HEK293 (cell line): Measurements from ENCODE around the gene FSTL5.

Source experiments
- CTCF ChIA-PET: fragments of 350-600 bp; formaldehyde crosslinking; extraction: SDS; loops from one replicate; lab custom pipeline; 2021; ENCODE audit warnings: antibody characterized with exemption; lab: Yijun Ruan, JAX
- POLR2A ChIA-PET: fragments of 300-600 bp; formaldehyde crosslinking; extraction: SDS; loops from one replicate; lab custom pipeline; 2020; ENCODE audit warnings: antibody characterized with exemption, inconsistent platforms; lab: Yijun Ruan, JAX
- H3K27ac ChIP-seq: fragments of 200-500 bp; sonication (Bioruptor generic); 2 replicates; pipeline ENCODE4 v1.5.1; 2014; ENCODE audit warnings: low read depth, low read length, control low read depth, inconsistent platforms; ENCODE audit errors: extremely low read depth
- H3K36me3 ChIP-seq, 2 experiments: fragments of 200-500 bp in 1 of 2; sonication (Bioruptor generic) in 1 of 2; 1 replicate in 1 of 2; 2 replicates in 1 of 2; pipeline ENCODE4 v1.5.1; 2014 to 2017; ENCODE audit warnings: inconsistent platforms in 2 of 2, low read length in 2 of 2; ENCODE audit not compliant: control insufficient read depth in 2 of 2, insufficient read depth in 1 of 2
- H3K4me1 ChIP-seq: fragments of 200-500 bp; sonication (Bioruptor generic); 2 replicates; pipeline ENCODE4 v1.5.1; 2014; ENCODE audit warnings: mild to moderate bottlenecking, low read length, inconsistent platforms; ENCODE audit not compliant: control insufficient read depth, insufficient read depth
- H3K4me3 ChIP-seq: 2 replicates; pipeline ENCODE4 v1.5.1; 2011; ENCODE audit warnings: low read depth, mild to moderate bottlenecking, control low read depth, low read length, moderate library complexity
- H3K9me3 ChIP-seq: fragments of 200-500 bp; sonication (Bioruptor generic); 2 replicates; pipeline ENCODE4 v1.5.1; 2014; ENCODE audit warnings: low read depth, low read length, inconsistent platforms; ENCODE audit not compliant: control insufficient read depth, insufficient read depth
- PATZ1 ChIP-seq: fragments of 450-650 bp; formaldehyde crosslinking; IDR thresholded peaks from 2 replicates; pipeline ENCODE4 v1.5.1; 2016; ENCODE audit warnings: missing biosample characterization, missing genetic modification characterization
- TSHZ1 ChIP-seq: fragments of 450-650 bp; formaldehyde crosslinking; IDR thresholded peaks from 2 replicates; pipeline ENCODE4 v1.5.1; 2016; ENCODE audit warnings: missing biosample characterization, missing genetic modification characterization, borderline replicate concordance
- YY1 ChIP-seq: fragments of 450-650 bp; formaldehyde crosslinking; IDR thresholded peaks from 2 replicates; pipeline ENCODE4 v1.5.1; 2018; ENCODE audit warnings: missing biosample characterization, missing genetic modification characterization
- ZBTB7A ChIP-seq: fragments of 450-650 bp; formaldehyde crosslinking; IDR thresholded peaks from 2 replicates; pipeline ENCODE4 v1.5.1; 2016; ENCODE audit warnings: low read depth, missing biosample characterization, missing genetic modification characterization
- ZBTB8A ChIP-seq: fragments of 450-650 bp; formaldehyde crosslinking; IDR thresholded peaks from 2 replicates; pipeline ENCODE4 v1.5.1; 2016; ENCODE audit warnings: missing biosample characterization, missing genetic modification characterization
- ZFP3 ChIP-seq: fragments of 450-650 bp; formaldehyde crosslinking; IDR thresholded peaks from 2 replicates; pipeline ENCODE4 v1.5.1; 2016; ENCODE audit warnings: low read depth, missing biosample characterization, missing genetic modification characterization
- ZNF221 ChIP-seq: fragments of 450-650 bp; formaldehyde crosslinking; IDR thresholded peaks from 2 replicates; pipeline ENCODE4 v1.5.1; 2017; ENCODE audit warnings: missing biosample characterization, missing genetic modification characterization, borderline replicate concordance
- ZNF596 ChIP-seq: fragments of 450-650 bp; IDR thresholded peaks from 2 replicates; pipeline ENCODE4 v1.5.0; 2018; ENCODE audit warnings: missing biosample characterization, mild to moderate bottlenecking, missing genetic modification characterization, moderate library complexity
- TF ChIP-seq, protein P1 (sequence below): fragments of 450-650 bp; formaldehyde crosslinking; IDR thresholded peaks from 2 replicates; pipeline ENCODE4 v1.5.1; 2016; ENCODE audit warnings: missing biosample characterization, missing genetic modification characterization
- TF ChIP-seq, protein P2 (sequence below): fragments of 450-650 bp; formaldehyde crosslinking; IDR thresholded peaks from 2 replicates; pipeline ENCODE4 v1.5.1; 2016; ENCODE audit warnings: missing biosample characterization, missing genetic modification characterization
- TF ChIP-seq, protein P3 (sequence below): fragments of 450-650 bp; formaldehyde crosslinking; IDR thresholded peaks from 2 replicates; pipeline ENCODE4 v1.5.1; 2016; ENCODE audit warnings: missing biosample characterization, missing genetic modification characterization, low read depth
- TF ChIP-seq, protein P4 (sequence below): IDR thresholded peaks from 2 replicates; pipeline ENCODE4 v1.6.1; 2011; ENCODE audit warnings: mild to moderate bottlenecking, low read depth, low read length, borderline replicate concordance

FSTL5 gene

DNA sequence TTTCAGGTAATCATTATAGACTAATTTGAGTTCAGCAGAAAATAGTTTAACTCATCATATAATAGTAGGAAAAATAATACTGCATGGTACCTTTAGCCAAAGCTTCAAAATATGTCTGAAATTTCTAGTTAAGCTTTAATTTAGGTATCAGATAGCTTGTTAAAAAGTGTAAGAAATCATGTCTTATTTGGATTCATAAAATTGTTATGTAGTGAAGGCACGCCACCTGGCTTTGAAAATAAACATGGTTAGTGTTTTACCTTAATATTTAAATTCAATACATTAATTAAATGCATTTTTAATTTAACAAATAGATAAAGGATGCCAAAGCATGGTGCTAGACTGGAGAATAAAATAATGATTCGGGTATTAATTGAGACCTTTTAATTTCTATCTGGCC lies 211.4 kb downstream of the FSTL5 start (continued):
- no peak for TF ChIP-seq YY1 (tag by site-specific recombination)
- TF ChIP-seq, protein P1, sequence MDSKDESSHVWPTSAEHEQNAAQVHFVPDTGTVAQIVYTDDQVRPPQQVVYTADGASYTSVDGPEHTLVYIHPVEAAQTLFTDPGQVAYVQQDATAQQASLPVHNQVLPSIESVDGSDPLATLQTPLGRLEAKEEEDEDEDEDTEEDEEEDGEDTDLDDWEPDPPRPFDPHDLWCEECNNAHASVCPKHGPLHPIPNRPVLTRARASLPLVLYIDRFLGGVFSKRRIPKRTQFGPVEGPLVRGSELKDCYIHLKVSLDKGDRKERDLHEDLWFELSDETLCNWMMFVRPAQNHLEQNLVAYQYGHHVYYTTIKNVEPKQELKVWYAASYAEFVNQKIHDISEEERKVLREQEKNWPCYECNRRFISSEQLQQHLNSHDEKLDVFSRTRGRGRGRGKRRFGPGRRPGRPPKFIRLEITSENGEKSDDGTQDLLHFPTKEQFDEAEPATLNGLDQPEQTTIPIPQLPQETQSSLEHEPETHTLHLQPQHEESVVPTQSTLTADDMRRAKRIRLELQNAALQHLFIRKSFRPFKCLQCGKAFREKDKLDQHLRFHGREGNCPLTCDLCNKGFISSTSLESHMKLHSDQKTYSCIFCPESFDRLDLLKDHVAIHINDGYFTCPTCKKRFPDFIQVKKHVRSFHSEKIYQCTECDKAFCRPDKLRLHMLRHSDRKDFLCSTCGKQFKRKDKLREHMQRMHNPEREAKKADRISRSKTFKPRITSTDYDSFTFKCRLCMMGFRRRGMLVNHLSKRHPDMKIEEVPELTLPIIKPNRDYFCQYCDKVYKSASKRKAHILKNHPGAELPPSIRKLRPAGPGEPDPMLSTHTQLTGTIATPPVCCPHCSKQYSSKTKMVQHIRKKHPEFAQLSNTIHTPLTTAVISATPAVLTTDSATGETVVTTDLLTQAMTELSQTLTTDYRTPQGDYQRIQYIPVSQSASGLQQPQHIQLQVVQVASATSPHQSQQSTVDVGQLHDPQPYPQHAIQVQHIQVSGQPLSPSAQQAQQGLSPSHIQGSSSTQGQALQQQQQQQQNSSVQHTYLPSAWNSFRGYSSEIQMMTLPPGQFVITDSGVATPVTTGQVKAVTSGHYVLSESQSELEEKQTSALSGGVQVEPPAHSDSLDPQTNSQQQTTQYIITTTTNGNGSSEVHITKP (tag by site-specific recombination) = no peak
- TF ChIP-seq, protein P2, sequence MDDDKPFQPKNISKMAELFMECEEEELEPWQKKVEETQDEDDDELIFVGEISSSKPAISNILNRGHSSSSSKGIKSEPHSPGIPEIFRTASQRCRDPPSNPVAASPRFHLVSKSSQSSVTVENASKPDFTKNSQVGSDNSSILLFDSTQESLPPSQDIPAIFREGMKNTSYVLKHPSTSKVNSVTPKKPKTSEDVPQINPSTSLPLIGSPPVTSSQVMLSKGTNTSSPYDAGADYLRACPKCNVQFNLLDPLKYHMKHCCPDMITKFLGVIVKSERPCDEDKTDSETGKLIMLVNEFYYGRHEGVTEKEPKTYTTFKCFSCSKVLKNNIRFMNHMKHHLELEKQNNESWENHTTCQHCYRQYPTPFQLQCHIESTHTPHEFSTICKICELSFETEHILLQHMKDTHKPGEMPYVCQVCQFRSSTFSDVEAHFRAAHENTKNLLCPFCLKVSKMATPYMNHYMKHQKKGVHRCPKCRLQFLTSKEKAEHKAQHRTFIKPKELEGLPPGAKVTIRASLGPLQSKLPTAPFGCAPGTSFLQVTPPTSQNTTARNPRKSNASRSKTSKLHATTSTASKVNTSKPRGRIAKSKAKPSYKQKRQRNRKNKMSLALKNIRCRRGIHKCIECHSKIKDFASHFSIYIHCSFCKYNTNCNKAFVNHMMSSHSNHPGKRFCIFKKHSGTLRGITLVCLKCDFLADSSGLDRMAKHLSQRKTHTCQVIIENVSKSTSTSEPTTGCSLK = no peak
- TF ChIP-seq ZBTB7A = no peak
- no peak for TF ChIP-seq TSHZ1 (tag by site-specific recombination)

GRCh38 chr4:161949946-161950725 lies 213.7 kb downstream of the FSTL5 start:
- no peak overlapping the region for H3K4me3 ChIP-seq
- POLR2A ChIA-PET = no interaction called here
- CTCF ChIA-PET = no interaction called here
- no peak overlapping the region for H3K27ac ChIP-seq
- H3K36me3 ChIP-seq = no peaks in the 10 kb centered on the region
- no peaks in the 10 kb centered on the region for H3K9me3 ChIP-seq
- TF ChIP-seq ZNF596 (tag by site-specific recombination) = no peak
- TF ChIP-seq, protein P3, sequence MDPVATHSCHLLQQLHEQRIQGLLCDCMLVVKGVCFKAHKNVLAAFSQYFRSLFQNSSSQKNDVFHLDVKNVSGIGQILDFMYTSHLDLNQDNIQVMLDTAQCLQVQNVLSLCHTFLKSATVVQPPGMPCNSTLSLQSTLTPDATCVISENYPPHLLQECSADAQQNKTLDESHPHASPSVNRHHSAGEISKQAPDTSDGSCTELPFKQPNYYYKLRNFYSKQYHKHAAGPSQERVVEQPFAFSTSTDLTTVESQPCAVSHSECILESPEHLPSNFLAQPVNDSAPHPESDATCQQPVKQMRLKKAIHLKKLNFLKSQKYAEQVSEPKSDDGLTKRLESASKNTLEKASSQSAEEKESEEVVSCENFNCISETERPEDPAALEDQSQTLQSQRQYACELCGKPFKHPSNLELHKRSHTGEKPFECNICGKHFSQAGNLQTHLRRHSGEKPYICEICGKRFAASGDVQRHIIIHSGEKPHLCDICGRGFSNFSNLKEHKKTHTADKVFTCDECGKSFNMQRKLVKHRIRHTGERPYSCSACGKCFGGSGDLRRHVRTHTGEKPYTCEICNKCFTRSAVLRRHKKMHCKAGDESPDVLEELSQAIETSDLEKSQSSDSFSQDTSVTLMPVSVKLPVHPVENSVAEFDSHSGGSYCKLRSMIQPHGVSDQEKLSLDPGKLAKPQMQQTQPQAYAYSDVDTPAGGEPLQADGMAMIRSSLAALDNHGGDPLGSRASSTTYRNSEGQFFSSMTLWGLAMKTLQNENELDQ (tag by site-specific recombination) = no peak
- TF ChIP-seq, all 188 proteins: peak for 0
- H3K4me1 ChIP-seq = no peaks in the 10 kb centered on the region

DNA sequence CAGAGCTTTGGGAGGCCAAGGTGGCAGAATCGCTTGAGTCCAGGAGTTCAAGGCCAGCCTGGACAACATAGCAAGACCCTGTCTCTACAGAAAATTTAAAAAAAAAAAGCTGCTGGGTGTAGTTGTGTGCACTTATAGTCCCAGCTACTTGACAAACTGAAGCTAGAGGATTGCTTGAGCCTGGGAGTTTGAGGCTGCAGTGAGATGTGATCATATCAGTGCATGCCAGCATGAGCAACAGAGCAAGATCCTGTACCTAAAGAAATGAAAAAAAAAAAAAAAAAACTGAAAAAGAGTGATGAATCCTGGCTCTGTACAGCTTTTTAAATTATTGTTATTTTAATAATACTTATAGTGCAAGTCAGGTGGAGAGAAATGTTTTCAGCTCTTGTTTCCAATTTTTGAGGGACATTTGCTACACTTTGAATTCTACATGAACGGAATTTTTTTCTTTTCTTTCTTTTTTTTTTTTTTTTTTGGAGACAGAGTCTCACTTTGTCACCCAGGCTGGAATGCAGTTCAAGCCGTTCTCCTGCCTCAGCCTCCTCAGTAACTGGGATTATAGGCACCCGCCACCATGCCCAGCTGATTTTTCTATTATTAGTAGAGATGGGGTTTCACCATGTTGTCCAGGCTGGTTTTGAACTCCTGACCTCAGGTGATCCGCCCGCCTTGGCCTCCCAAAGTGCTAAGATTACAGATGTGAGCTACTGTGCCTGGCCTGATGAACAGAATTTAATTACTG lies 215.6 kb downstream of the FSTL5 start:
- POLR2A ChIA-PET = no interaction called here
- H3K9me3 ChIP-seq = no peaks in the 10 kb centered on the region
- no peaks in the 10 kb centered on the region for H3K36me3 ChIP-seq
- H3K4me3 ChIP-seq = no peak overlapping the region
- CTCF ChIA-PET = no interaction called here
- no peaks in the 10 kb centered on the region for H3K4me1 ChIP-seq
- H3K27ac ChIP-seq = no peak overlapping the region
- TF ChIP-seq, protein P4, sequence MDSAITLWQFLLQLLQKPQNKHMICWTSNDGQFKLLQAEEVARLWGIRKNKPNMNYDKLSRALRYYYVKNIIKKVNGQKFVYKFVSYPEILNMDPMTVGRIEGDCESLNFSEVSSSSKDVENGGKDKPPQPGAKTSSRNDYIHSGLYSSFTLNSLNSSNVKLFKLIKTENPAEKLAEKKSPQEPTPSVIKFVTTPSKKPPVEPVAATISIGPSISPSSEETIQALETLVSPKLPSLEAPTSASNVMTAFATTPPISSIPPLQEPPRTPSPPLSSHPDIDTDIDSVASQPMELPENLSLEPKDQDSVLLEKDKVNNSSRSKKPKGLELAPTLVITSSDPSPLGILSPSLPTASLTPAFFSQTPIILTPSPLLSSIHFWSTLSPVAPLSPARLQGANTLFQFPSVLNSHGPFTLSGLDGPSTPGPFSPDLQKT = no peak
- TF ChIP-seq PATZ1 (tag by site-specific recombination) (no peak), ZBTB8A (tag by site-specific recombination) (no peak), ZFP3 (tag by site-specific recombination) (no peak), ZNF221 (no peak)
